ENCODE results near the gene CILP2. TPM values are rescaled to one million over a fixed set of nuclear protein-coding genes. Genes with fewer than 3 reads are reported as not detected.
A peak's percentile ranks its signal among the peaks of the same experiment; 100 is the strongest.

Gene CILP2
- total RNA-seq, 1 donor from 2014 or later: 2.3 TPM

DNA sequence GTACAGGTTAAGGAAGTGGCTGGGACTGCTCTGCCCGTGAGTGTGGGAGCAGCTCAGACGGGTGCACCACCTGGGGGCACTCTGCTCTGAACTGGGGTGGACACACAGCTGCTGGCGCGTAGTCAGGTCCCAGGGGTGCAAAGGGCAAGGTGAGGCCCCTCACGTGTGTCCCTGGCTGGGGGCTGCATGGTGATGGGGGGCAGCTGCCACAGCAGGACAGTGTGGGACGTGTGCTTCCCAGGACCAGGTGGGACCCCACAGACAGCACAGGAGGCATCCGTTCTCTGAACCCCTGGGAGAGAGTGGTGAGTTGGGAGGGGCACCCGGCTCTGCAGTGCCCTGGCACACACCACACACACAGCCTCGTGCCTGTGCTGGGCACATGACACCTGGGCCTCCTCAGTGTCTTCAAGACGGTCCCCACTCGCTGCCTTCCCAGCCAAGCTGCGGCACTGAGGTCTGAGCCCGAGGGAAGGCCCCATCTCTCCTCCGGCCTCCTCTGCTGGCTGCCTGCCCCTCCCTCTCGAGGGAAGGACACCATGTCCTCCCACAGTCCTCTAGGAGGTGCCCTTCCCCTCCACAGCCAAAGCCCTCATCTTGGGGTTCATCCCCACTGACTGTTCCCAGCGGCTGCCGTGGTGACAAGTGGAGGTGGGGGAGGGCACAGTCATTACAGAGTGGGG, 24.7 kb downstream of the CILP2 start:
- no peak for DNase-seq (ENCODE audit: low spot score)

DNA sequence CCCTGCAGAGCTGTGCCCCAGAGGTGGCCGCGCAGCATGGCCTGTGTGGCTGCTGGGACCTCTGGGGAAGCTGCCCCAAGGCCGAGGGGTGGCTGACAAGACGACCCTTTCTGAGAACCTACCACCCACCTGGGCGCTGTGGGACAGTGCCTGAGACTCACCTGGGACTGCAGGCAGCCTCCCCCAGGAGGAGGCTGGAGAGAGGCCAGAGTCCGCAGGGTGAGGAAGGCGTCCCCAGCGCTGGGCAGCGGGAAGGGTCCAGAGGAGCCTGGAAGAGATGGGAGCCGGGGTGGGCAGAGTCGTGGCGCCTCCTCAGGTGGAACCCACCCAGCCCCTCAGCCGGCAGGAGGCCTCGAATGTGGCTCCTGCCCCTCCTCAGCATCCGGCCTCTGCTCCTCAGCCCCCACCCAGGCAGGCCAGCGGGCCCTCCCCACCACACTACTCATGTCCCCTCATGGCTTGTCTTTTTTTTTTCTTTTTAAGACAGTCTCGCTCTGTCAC, 25.3 kb downstream of the CILP2 start:
- no peak for DNase-seq (ENCODE audit: low spot score)

DNA sequence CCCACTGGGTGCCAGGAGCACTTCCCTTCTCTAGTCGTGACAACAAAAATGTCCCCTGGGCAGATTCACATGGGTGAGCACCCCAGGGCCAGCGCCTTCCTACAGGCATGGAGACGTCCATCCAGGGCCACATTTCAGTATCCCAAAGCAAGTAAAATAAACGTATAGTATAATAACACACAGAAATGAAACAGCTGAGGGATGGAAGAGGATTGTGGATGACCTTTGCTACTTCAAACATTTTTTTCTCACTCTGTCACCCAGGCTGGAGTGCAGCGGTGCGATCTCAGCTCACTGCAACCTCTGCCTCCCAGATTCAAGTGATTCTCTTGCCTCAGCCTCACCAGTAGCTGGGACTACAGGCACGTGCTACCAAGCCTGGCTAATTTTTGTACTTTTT, 28.2 kb downstream of the CILP2 start:
- DNase-seq (ENCODE audit: low spot score): no peak

DNA sequence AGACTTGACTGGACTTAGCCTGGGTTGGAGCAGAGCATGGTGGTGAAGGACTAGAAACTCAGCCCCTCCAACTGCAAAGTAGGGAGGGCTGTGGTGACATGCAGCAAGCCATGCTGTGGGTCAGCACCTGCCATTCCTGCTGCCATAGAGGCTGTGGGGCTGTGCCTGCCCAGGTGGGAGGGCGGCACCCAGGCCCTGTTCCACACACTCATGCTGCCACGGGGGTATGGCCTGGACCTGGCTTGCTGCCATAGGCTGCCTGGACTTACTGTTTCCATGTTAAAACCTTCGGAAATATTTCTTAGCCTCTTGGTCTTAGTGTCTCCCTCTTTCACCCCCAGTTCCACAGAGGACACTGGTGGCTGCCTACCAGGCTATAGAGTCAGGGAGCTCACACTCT, 29.3 kb downstream of the CILP2 start:
- no peak for DNase-seq (ENCODE audit: low spot score)

DNA sequence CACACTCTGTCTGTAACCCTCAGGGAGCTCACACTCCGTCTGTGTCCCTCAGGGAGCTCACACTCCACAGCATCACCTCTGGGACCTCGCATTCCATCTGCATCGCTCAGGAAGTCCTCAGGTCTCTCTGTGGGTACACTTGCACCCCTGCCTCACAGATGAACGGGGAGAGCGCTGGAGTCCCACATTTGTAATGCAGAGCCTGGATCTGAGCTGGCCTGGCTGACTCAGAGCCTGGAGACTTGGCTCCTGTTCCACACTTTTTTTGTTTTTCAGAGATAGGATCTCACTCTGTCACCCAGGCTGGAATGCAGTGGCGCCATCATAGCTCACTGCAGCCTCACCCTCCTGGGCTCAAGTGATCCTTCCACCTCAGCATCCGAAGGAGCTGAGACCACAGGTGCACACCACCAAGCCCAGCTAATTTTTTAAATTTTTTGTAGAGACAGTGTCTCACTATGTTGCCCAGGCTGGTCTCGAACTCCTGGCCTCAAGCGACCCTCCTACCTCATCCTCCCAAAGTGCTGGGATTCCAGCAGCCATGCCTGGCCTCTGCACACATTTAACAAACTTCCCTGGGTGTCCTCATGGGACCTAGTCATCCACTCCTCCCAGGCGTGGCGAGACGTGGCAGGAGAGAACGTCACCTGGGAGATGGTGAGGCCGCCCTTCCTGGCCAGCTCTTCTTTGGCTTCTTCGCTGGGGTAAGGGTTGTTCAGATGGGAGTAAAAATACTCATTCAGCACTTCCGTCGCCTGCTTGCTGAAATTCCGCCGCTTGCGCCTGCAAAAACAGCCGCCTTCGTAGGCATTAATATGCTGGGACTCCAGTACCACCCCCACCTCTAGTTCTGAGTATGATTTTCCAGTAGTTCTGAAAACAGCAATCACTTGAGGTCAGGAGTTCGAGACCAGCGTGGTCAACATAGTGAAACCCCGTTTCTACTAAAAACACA, 31.0 kb downstream of the CILP2 start:
- DNase-seq (ENCODE audit: low spot score): no peak

DNA sequence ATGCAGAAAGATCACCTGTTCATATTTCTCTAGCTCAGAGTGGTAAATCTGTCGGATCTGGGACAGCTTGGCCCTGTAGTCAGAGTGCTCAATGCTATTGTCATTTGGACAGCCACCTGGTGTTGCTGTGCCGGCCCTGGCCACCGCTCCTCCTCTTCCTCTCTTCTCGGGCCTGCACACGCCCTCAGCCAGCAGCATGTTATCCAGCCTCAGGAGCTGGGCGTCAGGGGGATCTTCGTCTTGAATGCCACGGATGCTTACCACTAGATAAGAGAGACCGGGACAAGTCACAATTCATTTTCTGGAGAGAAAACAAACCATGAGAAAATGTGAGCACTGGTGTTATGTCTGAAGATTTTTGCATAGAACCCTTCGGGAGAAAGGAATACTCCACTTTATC, 32.5 kb downstream of the CILP2 start:
- DNase-seq (ENCODE audit: low spot score): no peak

DNA sequence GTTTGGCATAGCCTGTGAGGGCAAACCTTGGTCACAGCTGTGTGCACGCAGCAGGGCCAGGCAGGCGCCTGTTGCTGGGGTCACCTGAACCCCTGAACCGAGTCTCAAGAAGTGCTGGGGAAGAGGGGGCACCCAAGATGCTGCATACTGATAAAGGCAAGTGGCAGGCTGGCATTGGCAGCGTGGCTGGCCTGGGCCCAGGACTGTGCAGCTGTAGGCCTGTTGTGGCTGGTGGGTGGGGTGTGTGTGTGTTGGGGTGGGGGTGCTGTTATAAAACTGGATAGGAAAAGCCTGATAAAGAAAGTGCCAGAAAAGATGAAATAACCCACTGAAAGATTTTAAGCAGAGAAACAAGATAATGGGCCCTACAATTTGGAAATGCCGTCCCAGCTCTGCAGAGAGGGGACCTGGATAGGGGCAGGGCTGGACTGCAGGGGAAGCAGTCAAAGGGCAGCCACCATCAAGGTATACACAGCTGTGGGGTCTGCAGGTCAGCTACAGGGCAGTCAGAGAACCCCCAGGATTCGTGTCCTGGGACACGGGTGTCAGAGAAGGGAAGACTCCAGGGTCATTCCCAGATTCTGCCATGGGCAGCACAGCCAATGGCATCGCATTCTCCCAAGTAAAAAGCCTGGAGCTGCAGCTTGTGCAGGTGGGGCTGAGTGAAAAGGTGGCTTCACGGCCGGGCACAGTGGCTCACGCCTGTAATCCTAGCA, 33.2 kb downstream of the CILP2 start:
- DNase-seq (ENCODE audit: low spot score): no peak

DNA sequence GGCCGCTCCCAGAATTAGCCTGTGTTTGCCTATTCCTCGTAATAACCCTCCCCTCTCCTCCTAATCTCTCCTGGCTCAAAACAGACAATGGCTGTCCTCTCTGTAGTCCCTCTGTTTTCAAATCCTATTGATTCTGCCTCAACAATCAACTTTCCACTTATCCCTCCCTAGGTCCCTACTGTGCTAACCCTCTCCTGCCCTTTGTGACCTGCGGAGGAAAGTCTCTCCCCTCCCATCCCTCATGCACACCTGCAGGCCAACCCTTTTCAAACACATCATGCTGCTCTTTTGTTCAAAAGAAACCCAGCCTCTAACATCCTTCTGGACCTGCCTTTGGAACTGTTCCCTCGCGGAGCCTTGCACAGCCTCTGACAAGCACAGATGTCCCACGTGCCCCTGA, 37.3 kb downstream of the CILP2 start:
- DNase-seq (ENCODE audit: low spot score): no peak

DNA sequence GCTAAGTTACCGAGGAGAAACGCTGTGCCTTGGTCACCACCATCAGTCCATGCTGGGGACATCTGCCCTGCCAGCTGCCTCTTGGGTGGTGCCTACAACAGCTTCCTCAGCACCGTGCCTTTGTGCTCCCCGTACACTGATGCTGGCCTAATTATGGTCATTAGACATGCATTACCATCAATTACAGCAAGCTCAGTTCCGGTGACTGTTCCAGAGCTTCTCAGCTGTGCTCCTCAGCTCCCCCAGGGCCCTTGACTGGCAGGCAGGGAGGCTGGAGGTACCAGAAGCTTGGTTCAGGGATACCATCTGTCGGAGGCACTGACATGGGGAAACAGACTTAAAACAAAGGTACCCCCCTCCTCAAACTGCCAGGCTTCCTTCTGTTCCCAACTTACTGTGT, 40.2 kb downstream of the CILP2 start:
- no peak for DNase-seq (ENCODE audit: low spot score)

DNA sequence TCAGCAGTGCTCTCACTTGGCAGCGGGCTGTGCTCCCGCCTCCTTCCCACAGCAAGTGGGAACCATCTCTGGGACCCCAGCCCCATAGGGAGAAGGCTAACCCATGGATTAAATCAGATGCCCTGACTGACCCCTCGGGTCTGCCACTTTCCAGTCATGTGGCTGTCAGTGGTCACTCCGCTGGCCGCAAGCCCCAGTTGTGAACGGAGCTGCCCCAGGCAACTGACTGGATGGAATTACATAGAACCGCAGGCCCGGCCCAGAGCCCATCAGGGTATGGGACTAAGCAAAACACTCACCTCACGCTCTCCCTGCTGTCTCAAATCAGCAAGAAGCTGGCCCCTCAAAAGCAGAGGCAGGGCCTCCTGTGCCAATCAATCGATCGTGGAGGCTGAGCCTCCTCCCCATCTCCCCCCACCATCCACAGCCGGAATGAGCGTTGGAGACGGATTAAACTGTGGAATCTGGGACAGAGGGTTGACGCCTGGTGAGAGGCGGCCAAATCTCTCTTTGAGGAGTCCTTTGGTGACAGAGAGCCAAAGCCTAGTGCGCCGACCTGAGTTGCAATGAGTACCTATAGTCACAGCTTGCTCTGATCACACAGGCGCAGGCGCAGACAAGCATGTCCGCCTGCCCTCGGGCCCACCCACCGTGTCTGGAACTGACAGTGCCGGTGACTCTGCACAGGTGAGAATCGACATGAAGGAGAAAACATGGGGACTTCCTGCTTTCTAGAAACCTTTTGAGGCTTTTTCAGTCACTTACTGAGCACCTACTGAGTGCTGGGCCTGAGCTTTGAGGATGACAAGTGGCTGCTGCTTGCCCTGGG, 41.7 kb downstream of the CILP2 start:
- DNase-seq (ENCODE audit: low spot score): no peak

DNA sequence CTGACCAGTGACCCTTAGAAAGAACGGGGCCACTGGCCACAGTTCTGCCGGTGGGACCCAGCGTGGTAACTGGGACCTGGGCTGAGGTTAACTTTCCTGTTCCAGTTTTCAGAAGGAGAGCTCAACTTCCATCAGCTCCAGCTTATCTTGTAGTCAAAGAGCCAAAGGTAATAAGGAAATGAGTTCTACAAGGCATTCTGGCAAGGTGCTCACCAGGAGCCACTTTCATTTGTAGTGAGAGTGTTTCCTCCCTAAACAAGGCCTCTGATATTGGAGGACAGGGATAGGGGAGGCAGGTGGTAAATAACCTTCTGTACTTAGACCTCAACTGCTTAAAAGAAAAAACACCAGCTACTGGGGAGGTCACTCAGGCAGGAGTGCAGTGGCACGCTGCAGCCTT, 42.4 kb downstream of the CILP2 start:
- DNase-seq (ENCODE audit: low spot score): no peak

DNA sequence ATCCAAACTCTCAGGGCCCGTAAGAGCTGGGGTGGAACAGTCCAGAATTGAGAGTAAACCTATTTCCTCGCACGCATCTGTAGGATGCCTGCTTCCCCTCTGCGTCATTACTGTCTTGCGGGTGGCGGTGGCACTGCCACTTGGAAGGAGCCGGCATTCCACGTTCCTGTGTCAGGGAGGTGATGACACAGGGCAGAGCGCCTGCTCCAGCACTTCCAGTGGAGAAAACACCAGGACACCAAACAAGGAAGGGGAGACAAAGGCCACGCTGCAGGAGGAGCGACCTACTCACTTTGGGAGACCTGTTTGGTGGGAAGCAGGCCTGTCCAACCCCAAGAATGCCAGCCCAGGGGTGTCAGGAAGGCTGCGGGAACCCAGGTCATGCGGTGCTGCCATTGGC, 43.3 kb downstream of the CILP2 start:
- no peak for DNase-seq (ENCODE audit: low spot score)

DNA sequence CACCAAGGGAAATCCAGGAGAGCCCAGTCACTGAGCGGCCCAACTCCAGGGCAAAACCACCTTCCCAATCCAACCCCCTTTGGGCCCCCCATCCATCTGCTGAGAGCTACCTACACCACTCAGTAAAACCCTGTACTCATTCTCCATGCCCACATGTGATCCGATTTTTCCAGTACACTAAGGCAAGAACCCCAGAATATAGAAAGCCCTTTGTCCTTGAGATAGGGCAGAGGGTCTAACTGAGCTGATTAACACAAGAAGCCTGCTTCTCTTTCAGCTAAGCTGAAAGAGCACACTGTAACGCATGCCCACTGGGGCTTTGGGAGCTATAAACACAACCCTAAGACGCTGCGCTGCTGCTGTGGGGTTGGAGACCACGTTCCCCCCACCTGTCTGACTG, 44.4 kb downstream of the CILP2 start:
- no peak for DNase-seq (ENCODE audit: low spot score)

DNA sequence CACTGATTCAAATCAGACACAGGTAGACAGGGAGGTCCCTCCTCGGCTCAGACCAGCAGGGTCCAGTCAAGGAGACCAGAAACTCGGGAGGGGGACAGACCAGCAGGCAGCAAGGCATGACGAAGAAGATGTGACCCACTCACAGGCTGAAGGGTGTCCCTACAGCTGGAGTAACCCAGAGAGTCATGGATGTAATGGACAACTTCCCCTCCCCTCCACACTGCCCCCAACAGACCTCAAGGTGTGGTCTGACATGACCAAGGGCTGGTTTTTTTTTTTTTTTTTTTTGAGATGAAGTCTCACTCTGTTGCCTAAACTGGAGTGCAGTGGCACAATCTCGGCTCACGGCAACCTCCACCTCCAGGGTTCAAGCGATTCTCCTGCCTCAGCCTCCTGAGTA, 46.3 kb downstream of the CILP2 start:
- DNase-seq (ENCODE audit: low spot score): no peak

DNA sequence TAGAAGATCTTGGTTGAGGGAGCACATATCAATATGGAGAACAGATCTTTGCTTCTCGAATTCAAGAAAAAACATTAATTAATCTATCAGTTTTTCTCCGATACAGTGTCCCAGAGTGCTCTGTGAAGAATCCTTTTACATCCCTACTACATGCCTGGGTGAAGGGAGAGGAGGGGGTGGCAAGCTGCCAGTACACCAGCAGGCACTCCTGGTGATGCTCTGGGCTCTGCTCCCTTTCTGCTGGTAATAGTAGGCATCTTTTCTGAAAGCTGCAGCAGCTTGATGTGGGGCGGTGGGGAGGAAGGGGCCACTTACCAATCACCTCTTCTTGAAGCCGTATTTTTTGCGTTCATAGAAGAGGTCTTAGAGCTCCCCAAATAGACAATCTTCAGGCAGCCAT, 49.7 kb downstream of the CILP2 start:
- no peak for DNase-seq (ENCODE audit: low spot score)

DNA sequence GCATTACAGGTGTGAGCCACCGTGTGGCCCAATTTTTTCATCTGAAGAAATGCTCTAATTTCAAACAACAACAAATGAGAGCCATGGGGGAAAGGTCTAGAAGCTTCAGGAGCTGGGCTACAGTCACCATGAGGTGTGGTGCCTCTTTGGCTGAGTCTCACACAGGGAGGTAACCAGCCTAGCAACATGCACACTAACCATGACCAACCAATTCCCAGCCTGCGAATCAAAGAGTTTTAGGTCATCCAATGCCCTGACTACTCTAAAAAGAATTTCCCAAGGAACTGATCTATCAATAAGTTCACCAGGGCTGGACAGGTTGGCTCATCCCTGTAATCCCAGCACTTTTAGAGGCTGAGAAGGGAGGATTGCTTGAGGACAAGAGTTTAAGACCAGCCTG, 50.5 kb downstream of the CILP2 start:
- DNase-seq (ENCODE audit: low spot score): no peak

DNA sequence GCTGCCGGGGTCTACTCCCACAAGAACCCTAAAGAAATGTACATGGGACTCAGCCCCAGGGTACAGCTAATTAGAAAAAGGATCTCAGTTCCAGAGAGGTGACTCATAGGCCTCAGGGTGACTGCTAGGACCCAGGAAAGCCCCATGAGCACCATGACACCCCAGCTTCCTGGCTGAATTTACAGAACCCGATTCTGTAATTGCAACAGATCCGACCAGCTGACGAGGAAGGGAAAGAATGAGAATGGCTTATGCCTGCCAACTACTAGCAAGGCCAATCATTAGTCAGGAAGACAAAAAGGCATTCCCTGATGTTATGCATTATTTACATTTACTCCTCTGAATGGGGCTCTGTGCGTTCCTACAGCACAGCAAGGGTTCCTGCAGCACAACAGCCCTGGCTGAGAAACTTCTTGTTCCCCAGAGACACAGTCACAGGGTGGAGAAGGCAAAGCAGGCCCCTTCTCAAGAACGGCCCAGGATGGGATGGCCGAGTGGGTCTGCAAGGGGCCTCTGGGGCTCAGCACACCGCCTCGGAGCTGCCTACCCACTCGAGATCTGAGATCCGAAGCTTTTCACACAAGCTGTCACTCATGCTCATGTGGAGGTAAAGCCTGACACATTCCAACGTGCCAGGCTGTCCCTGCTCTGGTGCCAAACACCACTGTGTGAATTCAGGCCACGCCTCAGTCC, 53.2 kb downstream of the CILP2 start:
- DNase-seq (ENCODE audit: low spot score): peak; percentile 82

DNA sequence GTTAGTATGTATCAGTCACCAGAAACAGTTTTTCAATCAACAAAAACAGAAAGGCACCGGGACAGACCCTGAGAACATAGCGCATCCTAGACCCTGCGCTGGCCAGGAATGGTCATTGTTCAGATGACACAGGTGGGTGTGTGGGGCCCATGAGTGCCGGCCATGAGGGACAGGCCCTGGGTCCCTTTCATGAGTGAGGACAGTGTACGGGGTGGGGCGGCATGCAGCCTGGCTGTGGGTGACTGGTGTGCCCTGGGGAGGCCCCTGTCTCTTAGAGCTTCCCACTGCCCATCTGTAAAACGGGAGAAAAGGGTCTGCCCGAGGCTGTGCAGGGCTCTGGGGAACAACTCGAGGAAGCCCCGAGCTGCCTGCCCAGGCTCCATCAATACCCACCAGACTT, 54.6 kb downstream of the CILP2 start:
- no peak for DNase-seq (ENCODE audit: low spot score)

DNA sequence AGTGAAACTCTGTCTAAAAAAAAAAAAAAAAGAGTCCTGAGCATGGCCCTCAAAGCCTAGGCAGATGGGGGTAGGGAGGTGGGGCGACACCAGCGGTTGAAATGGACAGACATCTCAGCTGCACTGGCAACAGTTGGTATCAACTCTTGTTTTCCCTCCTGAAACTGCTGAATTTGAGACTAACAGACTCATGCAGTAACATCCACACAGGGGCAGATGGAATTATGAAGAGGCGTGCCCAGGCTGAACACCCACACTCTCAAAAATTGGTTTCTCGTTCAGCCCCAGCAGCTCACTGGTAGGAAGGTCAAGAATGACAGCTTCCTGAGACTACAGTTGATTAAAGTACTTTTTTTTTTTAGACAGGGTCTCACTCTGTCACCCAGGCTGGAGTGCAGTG, 56.3 kb downstream of the CILP2 start:
- DNase-seq (ENCODE audit: low spot score): no peak

DNA sequence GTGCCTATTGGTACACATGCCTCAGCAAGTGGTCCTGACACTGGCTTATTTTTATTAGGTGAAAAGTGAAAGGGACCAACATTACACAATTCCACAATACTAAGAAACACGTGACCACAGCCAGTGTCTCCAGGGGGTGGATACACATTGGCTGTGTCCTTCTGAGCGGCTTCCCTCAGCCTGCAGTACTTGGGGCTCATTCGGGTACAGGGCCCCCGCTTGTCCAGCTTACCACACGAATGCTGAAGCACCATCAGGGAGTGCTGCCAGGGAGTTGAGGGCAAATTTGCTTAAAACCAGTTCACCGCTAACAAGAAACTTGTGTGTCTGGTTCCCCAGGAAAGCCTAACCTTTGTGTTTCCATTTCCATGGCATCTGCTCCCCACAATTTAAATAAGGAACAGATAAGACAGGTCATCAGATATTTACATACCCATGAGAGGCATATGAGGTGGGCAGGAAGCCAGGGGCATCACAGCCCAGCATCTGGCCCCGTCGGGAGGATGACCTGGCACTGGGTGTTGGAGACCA, 57.2 kb downstream of the CILP2 start:
- DNase-seq (ENCODE audit: low spot score): peak; percentile 77

Data from ureter (tissue), 1 donor.